WTC11 (cell line): ENCODE data around the gene LRIF1.

Experiments
- CREM ChIP-seq: sonication (generic); formaldehyde crosslinking; IDR thresholded peaks from 2 replicates; pipeline ENCODE4 v1.8.1; 2022; ENCODE audit warnings: mild to moderate bottlenecking, missing genetic modification reagents, moderate library complexity
- NR3C1 ChIP-seq: sonication (generic); formaldehyde crosslinking; conservative IDR thresholded peaks from 2 replicates; pipeline ENCODE4 v1.8.1; 2023; ENCODE audit warnings: low read depth, mild to moderate bottlenecking, missing genetic modification reagents
- TF ChIP-seq, protein P1 (sequence below): fragments of 200-600 bp; IDR thresholded peaks from 2 replicates; pipeline ENCODE4 v1.8.0; 2022; ENCODE audit warnings: antibody characterized with exemption
- TF ChIP-seq, protein P2 (sequence below): fragments of 250-450 bp; sonication (Bioruptor Pico); IDR thresholded peaks from 2 replicates; pipeline ENCODE4 v1.9.0; 2021; ENCODE audit warnings: mild to moderate bottlenecking
- TF ChIP-seq, protein P3 (sequence below): sonication (generic); formaldehyde crosslinking; conservative IDR thresholded peaks from 2 replicates; pipeline ENCODE4 v1.8.1; 2022; ENCODE audit warnings: mild to moderate bottlenecking, missing genetic modification reagents

DNA sequence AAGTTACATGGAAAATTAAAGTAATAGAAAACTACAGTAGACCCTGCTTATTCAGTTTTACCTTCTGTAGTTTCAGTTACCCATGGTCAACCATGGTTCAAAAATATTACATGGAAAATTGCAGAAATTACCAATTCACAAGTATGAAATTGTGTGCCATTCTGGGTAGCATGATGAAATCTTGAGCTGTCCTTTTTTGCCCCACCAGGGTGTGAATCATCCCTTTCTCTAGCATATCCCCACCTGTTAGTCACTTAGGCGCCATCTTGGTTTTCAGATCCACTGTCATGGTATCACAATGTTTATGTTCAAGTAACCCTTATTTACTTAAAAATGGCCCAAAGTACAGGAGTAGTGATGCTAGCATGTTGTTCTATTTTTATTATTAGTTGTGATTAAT lies 3.5 kb upstream of the LRIF1 start:
- TF ChIP-seq, protein P1, sequence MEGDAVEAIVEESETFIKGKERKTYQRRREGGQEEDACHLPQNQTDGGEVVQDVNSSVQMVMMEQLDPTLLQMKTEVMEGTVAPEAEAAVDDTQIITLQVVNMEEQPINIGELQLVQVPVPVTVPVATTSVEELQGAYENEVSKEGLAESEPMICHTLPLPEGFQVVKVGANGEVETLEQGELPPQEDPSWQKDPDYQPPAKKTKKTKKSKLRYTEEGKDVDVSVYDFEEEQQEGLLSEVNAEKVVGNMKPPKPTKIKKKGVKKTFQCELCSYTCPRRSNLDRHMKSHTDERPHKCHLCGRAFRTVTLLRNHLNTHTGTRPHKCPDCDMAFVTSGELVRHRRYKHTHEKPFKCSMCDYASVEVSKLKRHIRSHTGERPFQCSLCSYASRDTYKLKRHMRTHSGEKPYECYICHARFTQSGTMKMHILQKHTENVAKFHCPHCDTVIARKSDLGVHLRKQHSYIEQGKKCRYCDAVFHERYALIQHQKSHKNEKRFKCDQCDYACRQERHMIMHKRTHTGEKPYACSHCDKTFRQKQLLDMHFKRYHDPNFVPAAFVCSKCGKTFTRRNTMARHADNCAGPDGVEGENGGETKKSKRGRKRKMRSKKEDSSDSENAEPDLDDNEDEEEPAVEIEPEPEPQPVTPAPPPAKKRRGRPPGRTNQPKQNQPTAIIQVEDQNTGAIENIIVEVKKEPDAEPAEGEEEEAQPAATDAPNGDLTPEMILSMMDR, result no peak
- TF ChIP-seq, protein P2, sequence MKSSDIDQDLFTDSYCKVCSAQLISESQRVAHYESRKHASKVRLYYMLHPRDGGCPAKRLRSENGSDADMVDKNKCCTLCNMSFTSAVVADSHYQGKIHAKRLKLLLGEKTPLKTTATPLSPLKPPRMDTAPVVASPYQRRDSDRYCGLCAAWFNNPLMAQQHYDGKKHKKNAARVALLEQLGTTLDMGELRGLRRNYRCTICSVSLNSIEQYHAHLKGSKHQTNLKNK (CRISPR knock-in tag), result no peak
- no peak for TF ChIP-seq NR3C1
- TF ChIP-seq, protein P3, sequence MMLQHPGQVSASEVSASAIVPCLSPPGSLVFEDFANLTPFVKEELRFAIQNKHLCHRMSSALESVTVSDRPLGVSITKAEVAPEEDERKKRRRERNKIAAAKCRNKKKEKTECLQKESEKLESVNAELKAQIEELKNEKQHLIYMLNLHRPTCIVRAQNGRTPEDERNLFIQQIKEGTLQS (CRISPR knock-in tag), result no peak
- no peak for TF ChIP-seq CREM (CRISPR knock-in tag)
